NB4 (cell line): ENCODE data around the gene CSF1R.
A peak's percentile ranks its signal among the peaks of the same experiment; 100 is the strongest.

ENCODE experiments used
- DNase-seq: peaks from one replicate; pipeline ENCODE4 v3.0.0; 2010; ENCODE audit warnings: low read depth
- H3K4me3 ChIP-seq: one replicate; pipeline ENCODE4 v1.5.1; 2011; ENCODE audit warnings: mild to moderate bottlenecking, low read depth, low read length, moderate library complexity
- CTCF ChIP-seq: IDR thresholded peaks from one replicate; pipeline ENCODE4 v1.5.1; 2012; ENCODE audit warnings: low read depth, low read length
- MYC ChIP-seq: IDR thresholded peaks from 2 replicates; pipeline ENCODE4 v1.6.1; 2011; ENCODE audit warnings: low read depth, low read length
- POLR2A ChIP-seq: IDR thresholded peaks from 2 replicates; pipeline ENCODE4 v1.6.1; 2011; ENCODE audit warnings: mild to moderate bottlenecking; ENCODE audit not compliant: insufficient read length; ENCODE audit errors: extremely low read depth
- TF ChIP-seq, protein P1 (sequence below): IDR thresholded peaks from 2 replicates; pipeline ENCODE4 v1.6.1; 2011; ENCODE audit warnings: low read depth, low read length

CSF1R gene

DNA sequence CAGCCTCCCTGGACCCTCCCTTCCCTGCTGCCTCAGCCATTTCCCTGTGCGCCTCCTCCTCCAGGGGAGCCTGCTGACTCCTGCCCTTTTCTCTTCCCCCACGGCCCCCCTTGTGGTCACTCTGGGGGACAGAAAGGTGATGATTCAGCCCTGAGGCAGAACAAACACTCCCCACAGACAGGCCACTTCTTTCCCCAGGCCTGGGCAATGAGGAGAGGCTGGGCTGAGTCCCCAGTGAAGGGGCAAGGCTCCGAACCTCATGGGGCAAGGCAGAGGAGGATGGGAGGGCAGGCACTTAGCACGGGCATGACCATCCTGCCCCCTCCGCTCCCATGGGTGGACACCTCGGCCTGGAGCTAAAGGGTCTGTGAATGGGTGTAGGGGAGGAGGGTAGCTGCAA is 21.0 kb downstream of the CSF1R start:
- no peak for TF ChIP-seq POLR2A
- no peak for TF ChIP-seq MYC
- TF ChIP-seq, protein P1, sequence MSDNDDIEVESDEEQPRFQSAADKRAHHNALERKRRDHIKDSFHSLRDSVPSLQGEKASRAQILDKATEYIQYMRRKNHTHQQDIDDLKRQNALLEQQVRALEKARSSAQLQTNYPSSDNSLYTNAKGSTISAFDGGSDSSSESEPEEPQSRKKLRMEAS = no peak
- TF ChIP-seq CTCF = no peak
- DNase-seq = peak; percentile 80
- peak overlapping the region; percentile 56 for H3K4me3 ChIP-seq

DNA sequence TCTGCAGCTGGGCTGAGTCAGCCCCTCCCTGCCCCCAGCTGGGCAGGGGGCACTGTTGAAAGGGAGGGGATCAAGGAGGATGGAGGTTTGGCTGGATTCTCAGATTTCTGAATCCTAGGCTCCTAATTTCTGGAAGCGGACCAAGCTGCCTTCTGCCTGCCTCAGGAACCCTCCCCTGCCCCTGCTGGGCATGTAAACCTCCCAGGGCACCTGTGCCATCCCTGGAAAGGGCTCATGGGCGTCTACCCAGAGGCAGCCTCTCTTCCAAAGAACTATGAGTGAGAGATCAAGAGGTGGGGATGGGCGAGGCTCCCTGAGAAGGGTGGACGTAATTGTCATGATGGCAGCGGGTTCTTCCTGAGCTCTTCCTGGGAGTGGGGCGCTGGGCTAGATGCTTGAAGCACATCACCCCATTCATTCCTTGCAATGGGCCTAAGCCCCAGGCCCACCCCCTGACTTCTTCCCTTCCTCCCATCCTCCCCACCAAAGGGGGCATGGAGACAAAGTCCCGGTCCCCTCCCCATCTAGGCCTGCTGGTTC is 21.6 kb downstream of the CSF1R start:
- peak; percentile 57 for DNase-seq
- peak overlapping the region; percentile 56 for H3K4me3 ChIP-seq
- no peak for TF ChIP-seq POLR2A
- TF ChIP-seq MYC = no peak
- TF ChIP-seq, protein P1 = no peak
- no peak for TF ChIP-seq CTCF

DNA sequence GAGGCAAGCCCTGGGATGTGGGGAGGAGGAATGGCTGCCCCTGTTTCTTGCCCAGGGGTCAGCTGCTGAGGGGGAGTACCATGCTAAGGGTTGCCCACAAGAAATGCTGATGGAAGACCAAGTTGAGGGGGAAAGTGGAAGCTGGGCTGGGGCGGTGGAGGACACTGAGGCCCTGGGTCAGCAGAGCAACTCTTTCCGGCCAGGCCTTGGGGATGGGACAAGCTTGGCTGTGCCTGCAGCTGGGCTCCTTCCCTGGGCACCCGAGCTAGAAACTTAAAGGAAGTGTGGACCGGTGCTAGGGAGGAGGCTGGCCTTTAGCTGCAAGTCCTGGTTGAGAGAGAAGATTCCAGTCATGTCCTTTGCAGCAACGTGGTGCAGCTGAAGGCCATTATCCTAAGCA is 22.7 kb downstream of the CSF1R start:
- no peak for DNase-seq
- H3K4me3 ChIP-seq = no peak overlapping the region
- TF ChIP-seq CTCF = no peak

GRCh38 chr5:150062216-150062922 is 24.0 kb downstream of the CSF1R start:
- H3K4me3 ChIP-seq = no peak overlapping the region
- peak; percentile 50 for DNase-seq
- TF ChIP-seq CTCF = no peak
- TF ChIP-seq MYC = no peak
- TF ChIP-seq, protein P1 = no peak
- TF ChIP-seq POLR2A = no peak

- TF ChIP-seq POLR2A (no peak), MYC (no peak), CTCF (no peak)
- TF ChIP-seq, protein P1 = no peak
These were observed 24.8 kb downstream of the CSF1R start for GRCh38 chr5:150061538-150061995.

More at GRCh38 chr5:150061538-150061995, 24.8 kb downstream of the CSF1R start:
- no peak for DNase-seq
- no peak overlapping the region for H3K4me3 ChIP-seq
